GM12874 (cell line): Measurements from ENCODE around the gene SEMA6C.

Experiments used
- CTCF ChIP-seq: IDR thresholded peaks from 2 replicates; pipeline ENCODE4 v1.5.1; 2011; ENCODE audit warnings: low read depth, mild to moderate bottlenecking, control low read depth, low read length, moderate library complexity; ENCODE audit not compliant: insufficient read depth

Gene SEMA6C

GRCh38 chr1:151147665-151148064, 1.2 kb upstream of the SEMA6C start:
- TF ChIP-seq CTCF, result no peak

- TF ChIP-seq CTCF, result no peak
These were observed 687 bp upstream of the SEMA6C start for GRCh38 chr1:151147132-151147503.

- TF ChIP-seq CTCF, result no peak
These were observed 389 bp downstream of the SEMA6C start for GRCh38 chr1:151146072-151146411.

GRCh38 chr1:151145304-151146071, 943 bp downstream of the SEMA6C start:
- no peak for TF ChIP-seq CTCF

GRCh38 chr1:151144474-151145303, 1.7 kb downstream of the SEMA6C start:
- no peak for TF ChIP-seq CTCF

GRCh38 chr1:151143986-151144385, 2.4 kb downstream of the SEMA6C start:
- no peak for TF ChIP-seq CTCF

- TF ChIP-seq CTCF, result no peak
These were observed 3.4 kb downstream of the SEMA6C start for GRCh38 chr1:151143057-151143435.
